Heart left ventricle (tissue), 16 donors: ENCODE data around the gene HSH2D. TPM values are rescaled to one million over a fixed set of nuclear protein-coding genes. Genes with fewer than 3 reads are reported as not detected.
"Not testable (repeated sequence)": the region's sequence is repeated elsewhere in the genome, so short reads cannot be mapped to it uniquely, and the experiment has no call there.

Experiments used
- ATAC-seq, 4 donors: fragments of 200-7000 bp; cut with Tn5 transposase; one replicate each; pipeline ENCODE4 v1.9.1; 2020 to 2022; ENCODE audit warnings: moderate library complexity in 4 of 4, mild to moderate bottlenecking in 3 of 4, moderate number of reproducible peaks in 1 of 4
- DNase-seq, 5 donors: peaks; one replicate each; pipeline ENCODE4 v3.0.0-alpha.2; 2020
- H3K27ac ChIP-seq, 12 donors: fragments of 200-600 bp; sonication (generic) in 4 of 12; one replicate each; pipeline versions ENCODE4 v1.5.0 to v1.8.0; 2016 to 2022; ENCODE audit warnings: mild to moderate bottlenecking in 2 of 12
- H3K27me3 ChIP-seq, 9 donors: fragments of 200-600 bp; sonication (generic) in 2 of 9; one replicate each; pipeline versions ENCODE4 v1.5.1 to v1.8.0; 2016 to 2022; ENCODE audit warnings: mild to moderate bottlenecking in 3 of 9
- H3K36me3 ChIP-seq, 9 donors: fragments of 200-600 bp; sonication (generic) in 2 of 9; one replicate each; pipeline versions ENCODE4 v1.5.0 to v1.8.0; 2018 to 2022; ENCODE audit warnings: mild to moderate bottlenecking in 2 of 9
- H3K4me1 ChIP-seq, 12 donors: fragments of 200-600 bp; sonication (generic) in 4 of 12; one replicate each; pipeline versions ENCODE4 v1.5.0 to v1.8.0; 2016 to 2022; ENCODE audit warnings: mild to moderate bottlenecking in 3 of 12
- H3K4me3 ChIP-seq, 12 donors: fragments of 200-600 bp; sonication (generic) in 4 of 12; one replicate each; pipeline versions ENCODE4 v1.5.0 to v1.8.0; 2017 to 2022; ENCODE audit warnings: mild to moderate bottlenecking in 9 of 12, moderate library complexity in 4 of 12
- H3K9me3 ChIP-seq, 12 donors: fragments of 200-600 bp; sonication (generic) in 4 of 12; one replicate each; pipeline versions ENCODE4 v1.5.0 to v1.8.0; 2016 to 2022; ENCODE audit warnings: mild to moderate bottlenecking in 1 of 12
- POLR2A ChIP-seq, 2 donors: fragments of 450-650 bp; IDR thresholded peaks; one replicate each; pipeline ENCODE4 v1.6.1; 2017; ENCODE audit warnings: antibody characterized with exemption in 2 of 2, mild to moderate bottlenecking in 2 of 2, moderate library complexity in 2 of 2
- WGBS, 4 donors: extraction: QIAGEN DNeasy Blood & Tissue Kit in 2 of 4; methylation state at CpG; one replicate each; pipeline versions ENCODE4 v1.1.5 to v1.1.7; 2013 to 2018; 5-methylcytosine and 5-hydroxymethylcytosine counted together
- intact Hi-C, 10 donors: fragments of 100-400 bp; cut with DNase I; formaldehyde crosslinking; loops; one replicate each; pipeline versions ENCODE4 v1.11.1 to v1.14.2; 2022
- polyA plus RNA-seq, 2 donors: library from polyadenylated mRNA; stranded (reverse); fragments of 200-250 nt; gene quantifications; one replicate each; pipeline ENCODE4 v1.2.3, GENCODE V29; 2013
- total RNA-seq, 9 donors: library from RNA; depleted of rRNA in 2 of 9; stranded (reverse); fragments of >200 nt in 2 of 9; fragmentation: NEBNext Ultra II Directional in 3 of 9; extraction: Animal tissue kit (Norgen Biotek cat#: 25700) in 3 of 9; gene quantifications; one replicate each; pipeline versions ENCODE4 v1.1.0 to v1.2.4, GENCODE V29; 2016 to 2023
- TF ChIP-seq, protein P1 (sequence below), 12 donors: fragments of 200-600 bp; sonication (generic) in 4 of 12; IDR thresholded peaks; one replicate each; pipeline versions ENCODE4 v1.5.0 to v1.8.0; 2018 to 2022; ENCODE audit warnings: antibody characterized with exemption in 12 of 12, mild to moderate bottlenecking in 5 of 12
- donor health status: ischemic (EF 13 %, LVEDD 7.1; RV severe dilation, severe dysfunction).
- donor health status: healthy with polysubstance abuse.
- donor health status: DM: no; HTN: yes; CAD: no.
- donor health status: DM: no; HTN: no; CAD: no.
- donor health status: ischemic (EF 25% LVEDD 6.9; RV normal size, moderate dysfunction).
- donor health status: ischemic (EF 25% LVEDD 5.7; RV mildly dilated, moderate dysfunction).
- donor health status: healthy.
- donor health status: DM: yes; HTN: yes; CAD: no.
- donor health status: ischemic (EF 35%, LVEDD 5.7; RV mildly dilated, moderate dysfunction).
- donor health status: nonischemic (EF 11% LVEDD 7.7; RV severe dilation, severe dysfunction).
- donor health status: DM: yes; HTN: yes; CAD: no.
- donor health status: PGD.
- donor health status: ischemic (EF 29% LVEDD 5.4; RV normal size, mild dysfunction).
- donor health status: nonischemic (EF 23%, LVEDD 6.1; RV moderate dilation, normal function).

HSH2D gene
- total and polyA plus RNA-seq, 11 donors = 0.12 to 1.8 (median 0.30) TPM; not detected in 4

DNA sequence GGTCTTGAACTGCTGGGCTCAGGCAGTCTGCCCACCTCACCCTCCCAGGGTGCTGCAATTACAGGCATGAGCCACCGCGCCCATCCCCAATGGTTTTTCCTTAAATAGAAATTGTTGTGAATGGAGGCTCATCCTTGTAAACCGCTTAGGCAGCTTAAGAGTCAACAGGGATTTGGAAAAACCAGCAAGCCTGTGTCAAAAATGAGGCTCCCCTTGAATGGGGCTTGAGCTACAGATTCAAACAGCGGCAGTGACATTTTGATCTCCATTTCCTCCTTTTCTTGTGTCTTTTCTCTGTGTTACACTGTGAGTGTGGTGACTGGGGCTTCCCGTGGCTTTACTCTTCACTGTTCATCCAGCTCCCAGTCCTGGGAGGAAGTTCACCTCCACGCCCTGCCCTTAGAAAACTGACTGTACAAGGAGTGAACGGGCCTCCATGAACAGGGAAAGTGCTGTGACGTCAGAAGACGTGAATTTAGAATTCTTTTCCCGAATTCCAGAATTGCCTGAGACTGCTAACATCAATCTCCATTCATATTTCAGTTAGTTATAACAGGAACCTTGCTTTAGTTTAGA, 47.1 kb upstream of the HSH2D start:
- ATAC-seq (peak in 1 of 4 donors; percentile 17), DNase-seq (no peak)
- no peak for TF ChIP-seq POLR2A (IDR thresholded peaks at IDR 0.05)
- TF ChIP-seq, protein P1, sequence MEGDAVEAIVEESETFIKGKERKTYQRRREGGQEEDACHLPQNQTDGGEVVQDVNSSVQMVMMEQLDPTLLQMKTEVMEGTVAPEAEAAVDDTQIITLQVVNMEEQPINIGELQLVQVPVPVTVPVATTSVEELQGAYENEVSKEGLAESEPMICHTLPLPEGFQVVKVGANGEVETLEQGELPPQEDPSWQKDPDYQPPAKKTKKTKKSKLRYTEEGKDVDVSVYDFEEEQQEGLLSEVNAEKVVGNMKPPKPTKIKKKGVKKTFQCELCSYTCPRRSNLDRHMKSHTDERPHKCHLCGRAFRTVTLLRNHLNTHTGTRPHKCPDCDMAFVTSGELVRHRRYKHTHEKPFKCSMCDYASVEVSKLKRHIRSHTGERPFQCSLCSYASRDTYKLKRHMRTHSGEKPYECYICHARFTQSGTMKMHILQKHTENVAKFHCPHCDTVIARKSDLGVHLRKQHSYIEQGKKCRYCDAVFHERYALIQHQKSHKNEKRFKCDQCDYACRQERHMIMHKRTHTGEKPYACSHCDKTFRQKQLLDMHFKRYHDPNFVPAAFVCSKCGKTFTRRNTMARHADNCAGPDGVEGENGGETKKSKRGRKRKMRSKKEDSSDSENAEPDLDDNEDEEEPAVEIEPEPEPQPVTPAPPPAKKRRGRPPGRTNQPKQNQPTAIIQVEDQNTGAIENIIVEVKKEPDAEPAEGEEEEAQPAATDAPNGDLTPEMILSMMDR (IDR thresholded peaks at IDR 0.05) = no peak
- WGBS, 4 donors = 84 to 90% (median 86%) methylated on average over 10 of the region's 10 CpGs
- Histone ChIP-seq H3K4me1 (peaks cover 0 to 7% (median 0%) of the 10 kb centered on the region in 12 donors), H3K27me3 (no peaks in the 10 kb centered on the region), H3K36me3 (peaks cover 0 to 100% (median 98%) of the 10 kb centered on the region in 9 donors), H3K4me3 (no peak overlapping the region), H3K9me3 (no peaks in the 10 kb centered on the region), H3K27ac (peak overlapping the region in 1 of 12 donors; percentile 65)
- intact Hi-C loops = loop anchor here in 1 of 10 donors (5.0 kb wide), 1 partner anchor 54 kb away; no protein-coding TSS in a partner anchor

- no peak for DNase-seq
- no peak for TF ChIP-seq POLR2A (IDR thresholded peaks at IDR 0.05)
- TF ChIP-seq, protein P1 (IDR thresholded peaks at IDR 0.05) = no peak
- no peaks in the 10 kb centered on the region for H3K27me3 ChIP-seq
- WGBS, 4 donors = 89 to 92% (median 89%) methylated on average over 6 of the region's 6 CpGs
- H3K27ac ChIP-seq = peak overlapping the region in 1 of 12 donors; percentile 40
- intact Hi-C loops = loop anchor here in 1 of 10 donors (5.0 kb wide), 1 partner anchor 56 kb away; no protein-coding TSS in a partner anchor
- H3K4me3 ChIP-seq = no peak overlapping the region
- H3K4me1 ChIP-seq = peaks cover 0 to 7% (median 0%) of the 10 kb centered on the region in 12 donors
- ATAC-seq = no peak
- no peaks in the 10 kb centered on the region for H3K9me3 ChIP-seq
- H3K36me3 ChIP-seq = peaks cover 0 to 100% (median 98%) of the 10 kb centered on the region in 9 donors
Measured at GRCh38 chr19:16098416-16098768, 45.1 kb upstream of the HSH2D start.

- no peak for ATAC-seq
- Histone ChIP-seq H3K27ac (peak overlapping the region in 1 of 12 donors; percentile 40), H3K9me3 (no peaks in the 10 kb centered on the region), H3K4me3 (no peak overlapping the region), H3K27me3 (no peaks in the 10 kb centered on the region), H3K4me1 (peaks cover 0 to 6% (median 0%) of the 10 kb centered on the region in 12 donors), H3K36me3 (peaks cover 0 to 100% (median 98%) of the 10 kb centered on the region in 9 donors)
- intact Hi-C loops = loop anchor here in 1 of 10 donors (5.0 kb wide), 1 partner anchor 57 kb away; no protein-coding TSS in a partner anchor
- 92 to 97% (median 94%) methylated on average over 6 of the region's 6 CpGs for WGBS, 4 donors
- DNase-seq = no peak
- TF ChIP-seq, protein P1 (IDR thresholded peaks at IDR 0.05) = no peak
- TF ChIP-seq POLR2A (IDR thresholded peaks at IDR 0.05) = no peak
Measured at GRCh38 chr19:16098821-16099220, 44.7 kb upstream of the HSH2D start.

- Histone ChIP-seq H3K36me3 (peaks cover 0 to 100% (median 95%) of the 10 kb centered on the region in 9 donors), H3K27ac (peak overlapping the region in 1 of 12 donors; percentile 40)
- not testable (repeated sequence) for H3K4me1 ChIP-seq, H3K4me3 ChIP-seq, ATAC-seq, H3K9me3 ChIP-seq, H3K27me3 ChIP-seq, DNase-seq
- WGBS, 4 donors = 94 to 95% (median 94%) methylated on average over 8 of the region's 8 CpGs
- intact Hi-C loops = loop anchor here in 1 of 10 donors (5.0 kb wide), 1 partner anchor 57 kb away; no protein-coding TSS in a partner anchor
Measured at GRCh38 chr19:16099314-16099965, 44.0 kb upstream of the HSH2D start.
